ENCODE data around the gene FLG.

- TF ChIP-seq CTCF (IDR thresholded peaks at IDR 0.05; ENCODE audit: low read depth, low read length, poor library complexity, severe bottlenecking) (no peak), EZH2phosphoT487 (IDR thresholded peaks at IDR 0.05; ENCODE audit: borderline replicate concordance, low read length) (no peak)
Observed at GRCh38 chr1:152359906-152360305, 34.9 kb upstream of the FLG start, which contains the start of gene FLG2.
